Measurements from ENCODE around the gene VIPAS39.

The VIPAS39 gene

DNA sequence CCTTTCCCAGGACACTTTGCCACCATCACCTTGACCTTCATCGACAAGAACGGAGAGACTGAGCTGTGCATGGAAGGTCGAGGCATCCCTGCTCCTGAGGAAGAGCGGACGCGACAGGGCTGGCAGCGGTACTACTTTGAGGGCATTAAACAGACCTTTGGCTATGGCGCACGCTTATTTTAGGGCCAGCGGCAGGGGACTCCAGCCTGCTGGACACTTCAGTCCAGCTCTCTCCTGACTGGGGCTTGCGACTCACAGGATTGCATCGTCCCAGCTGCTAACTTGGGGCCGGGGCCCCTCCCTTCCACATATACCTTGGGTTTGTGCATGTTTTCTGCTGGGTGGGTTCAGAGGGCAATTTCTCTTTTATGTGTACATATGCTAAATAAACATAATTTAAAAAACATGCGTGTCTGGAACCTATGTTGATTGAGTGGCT, 11.7 kb upstream of the VIPAS39 start:
- no peak overlapping the region for H3K4me3 ChIP-seq (ENCODE audit: low read depth in 1 of 2, low read length in 2 of 2)
- H3K36me3 ChIP-seq (ENCODE audit: insufficient read depth, low read length): peaks cover 51% of the 10 kb centered on the region
- no peaks in the 10 kb centered on the region for H3K4me1 ChIP-seq (ENCODE audit: insufficient read depth, low read length)
- H3K9me3 ChIP-seq (ENCODE audit: low read length): no peaks in the 10 kb centered on the region
- H3K9ac ChIP-seq (ENCODE audit: low read length): no peak overlapping the region
- no peak overlapping the region for H3K27ac ChIP-seq (ENCODE audit: low read depth, low read length)
- H3K27me3 ChIP-seq (ENCODE audit: control insufficient read depth in 1 of 2, insufficient read depth in 2 of 2, low read length in 2 of 2): no peaks in the 10 kb centered on the region

GRCh38 chr14:77467801-77468200, 10.4 kb upstream of the VIPAS39 start:
- H3K4me3 ChIP-seq (ENCODE audit: low read depth in 1 of 2, low read length in 2 of 2): no peak overlapping the region
- no peaks in the 10 kb centered on the region for H3K4me1 ChIP-seq (ENCODE audit: insufficient read depth, low read length)
- H3K36me3 ChIP-seq (ENCODE audit: insufficient read depth, low read length): peaks cover 64% of the 10 kb centered on the region
- H3K27ac ChIP-seq (ENCODE audit: low read depth, low read length): no peak overlapping the region
- no peak overlapping the region for H3K9ac ChIP-seq (ENCODE audit: low read length)
- H3K9me3 ChIP-seq (ENCODE audit: low read length): no peaks in the 10 kb centered on the region
- no peaks in the 10 kb centered on the region for H3K27me3 ChIP-seq (ENCODE audit: control insufficient read depth in 1 of 2, insufficient read depth in 2 of 2, low read length in 2 of 2)

GRCh38 chr14:77459072-77459723, 1.8 kb upstream of the VIPAS39 start:
- Histone ChIP-seq H3K4me1 (ENCODE audit: insufficient read depth, low read length) (peaks cover 31% of the 10 kb centered on the region), H3K27me3 (ENCODE audit: control insufficient read depth in 1 of 2, insufficient read depth in 2 of 2, low read length in 2 of 2) (no peaks in the 10 kb centered on the region), H3K9me3 (ENCODE audit: low read length) (no peaks in the 10 kb centered on the region), H3K9ac (ENCODE audit: low read length) (peak overlapping the region; percentile 98), H3K27ac (ENCODE audit: low read depth, low read length) (peak overlapping the region; percentile 97), H3K36me3 (ENCODE audit: insufficient read depth, low read length) (peaks cover 46% of the 10 kb centered on the region), H3K4me3 (ENCODE audit: low read depth in 1 of 2, low read length in 2 of 2) (peak overlapping the region; percentile 92 to 100)

GRCh38 chr14:77458249-77458950, 999 bp upstream of the VIPAS39 start:
- H3K4me1 ChIP-seq (ENCODE audit: insufficient read depth, low read length): peaks cover 31% of the 10 kb centered on the region
- H3K9me3 ChIP-seq (ENCODE audit: low read length): no peaks in the 10 kb centered on the region
- H3K9ac ChIP-seq (ENCODE audit: low read length): peak overlapping the region; percentile 98
- no peaks in the 10 kb centered on the region for H3K27me3 ChIP-seq (ENCODE audit: control insufficient read depth in 1 of 2, insufficient read depth in 2 of 2, low read length in 2 of 2)
- H3K4me3 ChIP-seq (ENCODE audit: low read depth in 1 of 2, low read length in 2 of 2): peak overlapping the region; percentile 92 to 100
- peaks cover 39% of the 10 kb centered on the region for H3K36me3 ChIP-seq (ENCODE audit: insufficient read depth, low read length)
- peak overlapping the region; percentile 97 for H3K27ac ChIP-seq (ENCODE audit: low read depth, low read length)

DNA sequence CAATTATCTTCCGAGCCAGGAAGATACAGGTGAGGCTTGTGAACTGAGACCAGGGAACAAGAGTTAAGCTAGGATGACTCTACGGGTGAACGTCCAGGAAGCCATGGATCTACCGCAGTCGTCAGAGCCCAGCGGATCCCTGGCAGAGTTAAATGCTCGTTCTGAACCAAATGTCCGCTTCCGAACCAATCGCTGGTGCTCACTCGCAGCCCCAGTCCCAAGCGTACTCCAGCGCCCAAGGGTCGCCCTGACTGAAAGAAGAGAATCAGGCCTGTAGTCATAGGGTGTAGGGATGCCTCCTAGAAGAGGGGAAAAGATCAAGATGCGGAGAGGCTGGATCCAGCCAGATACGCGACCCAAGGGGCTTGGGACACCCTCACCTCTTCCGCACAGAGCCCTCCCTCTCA, 283 bp downstream of the VIPAS39 start:
- H3K9me3 ChIP-seq (ENCODE audit: low read length): no peaks in the 10 kb centered on the region
- H3K9ac ChIP-seq (ENCODE audit: low read length): peak overlapping the region; percentile 98
- no peaks in the 10 kb centered on the region for H3K27me3 ChIP-seq (ENCODE audit: control insufficient read depth in 1 of 2, insufficient read depth in 2 of 2, low read length in 2 of 2)
- peak overlapping the region; percentile 80 for H3K27ac ChIP-seq (ENCODE audit: low read depth, low read length)
- H3K4me1 ChIP-seq (ENCODE audit: insufficient read depth, low read length): peaks cover 31% of the 10 kb centered on the region
- peaks cover 35% of the 10 kb centered on the region for H3K36me3 ChIP-seq (ENCODE audit: insufficient read depth, low read length)
- H3K4me3 ChIP-seq (ENCODE audit: low read depth in 1 of 2, low read length in 2 of 2): peak overlapping the region; percentile 79 to 100

DNA sequence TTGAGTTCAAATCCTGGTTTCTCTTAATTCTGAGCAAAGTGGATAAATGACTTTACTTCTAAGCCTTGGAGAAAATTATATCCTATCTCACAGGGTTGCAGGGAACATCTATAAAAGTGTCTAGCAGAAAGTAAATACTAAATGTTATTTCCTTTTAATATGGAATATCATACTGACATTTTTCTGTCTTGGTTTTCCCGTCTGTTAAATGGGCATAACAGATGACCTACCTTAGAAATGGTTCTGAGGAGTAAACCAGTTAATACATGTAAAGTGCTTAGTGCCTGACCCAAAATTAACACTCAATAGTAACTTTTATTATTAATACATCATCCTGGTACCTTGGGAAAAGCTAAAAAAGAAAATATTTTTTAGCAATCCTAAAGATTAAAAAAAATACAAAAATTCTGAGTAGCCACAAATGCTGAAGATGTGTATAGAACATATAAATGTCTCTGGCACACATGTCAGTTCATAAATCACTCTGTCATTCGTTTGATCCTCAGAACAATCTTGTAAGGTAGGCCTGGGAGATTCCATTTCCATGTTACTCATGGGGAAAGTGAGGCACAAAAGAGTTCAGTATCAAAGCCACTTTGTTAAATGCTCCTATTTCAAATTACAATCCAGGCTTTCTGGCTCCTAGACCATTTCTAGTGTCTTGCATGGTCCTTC, 1.3 kb downstream of the VIPAS39 start:
- Histone ChIP-seq H3K27me3 (ENCODE audit: control insufficient read depth in 1 of 2, insufficient read depth in 2 of 2, low read length in 2 of 2) (no peaks in the 10 kb centered on the region), H3K9me3 (ENCODE audit: low read length) (no peaks in the 10 kb centered on the region), H3K9ac (ENCODE audit: low read length) (no peak overlapping the region), H3K36me3 (ENCODE audit: insufficient read depth, low read length) (peaks cover 34% of the 10 kb centered on the region), H3K4me1 (ENCODE audit: insufficient read depth, low read length) (peaks cover 31% of the 10 kb centered on the region), H3K4me3 (ENCODE audit: low read depth in 1 of 2, low read length in 2 of 2) (peak overlapping the region in 1 of 2 donors; percentile 100), H3K27ac (ENCODE audit: low read depth, low read length) (no peak overlapping the region)

GRCh38 chr14:77442196-77442595, 15.2 kb downstream of the VIPAS39 start:
- no peak overlapping the region for H3K27ac ChIP-seq (ENCODE audit: low read depth, low read length)
- no peak overlapping the region for H3K4me3 ChIP-seq (ENCODE audit: low read depth in 1 of 2, low read length in 2 of 2)
- no peaks in the 10 kb centered on the region for H3K27me3 ChIP-seq (ENCODE audit: control insufficient read depth in 1 of 2, insufficient read depth in 2 of 2, low read length in 2 of 2)
- peaks cover 43% of the 10 kb centered on the region for H3K36me3 ChIP-seq (ENCODE audit: insufficient read depth, low read length)
- H3K4me1 ChIP-seq (ENCODE audit: insufficient read depth, low read length): no peaks in the 10 kb centered on the region
- no peaks in the 10 kb centered on the region for H3K9me3 ChIP-seq (ENCODE audit: low read length)
- H3K9ac ChIP-seq (ENCODE audit: low read length): no peak overlapping the region

DNA sequence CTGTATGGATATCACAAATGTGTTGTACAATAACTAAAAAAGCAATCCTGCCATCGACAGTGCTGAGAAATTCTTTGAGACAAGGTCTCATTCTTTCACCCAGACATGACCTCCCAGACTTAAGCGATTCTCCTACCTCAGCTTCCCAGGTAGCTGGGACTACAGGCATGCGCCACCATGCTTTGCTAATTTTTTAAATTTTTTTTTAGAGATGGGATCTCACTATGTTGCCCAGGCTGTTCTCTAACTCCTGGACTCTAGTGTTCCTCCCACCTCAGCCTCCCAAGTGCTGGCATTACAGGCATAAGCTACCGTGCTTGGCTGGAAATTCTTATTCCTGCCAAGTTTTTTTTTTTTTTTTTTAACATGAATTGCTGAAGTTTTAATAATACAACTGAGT, 17.5 kb downstream of the VIPAS39 start:
- peaks cover 52% of the 10 kb centered on the region for H3K36me3 ChIP-seq (ENCODE audit: insufficient read depth, low read length)
- H3K27ac ChIP-seq (ENCODE audit: low read depth, low read length): no peak overlapping the region
- H3K9me3 ChIP-seq (ENCODE audit: low read length): no peaks in the 10 kb centered on the region
- no peaks in the 10 kb centered on the region for H3K27me3 ChIP-seq (ENCODE audit: control insufficient read depth in 1 of 2, insufficient read depth in 2 of 2, low read length in 2 of 2)
- H3K4me1 ChIP-seq (ENCODE audit: insufficient read depth, low read length): no peaks in the 10 kb centered on the region
- H3K9ac ChIP-seq (ENCODE audit: low read length): no peak overlapping the region
- H3K4me3 ChIP-seq (ENCODE audit: low read depth in 1 of 2, low read length in 2 of 2): no peak overlapping the region

DNA sequence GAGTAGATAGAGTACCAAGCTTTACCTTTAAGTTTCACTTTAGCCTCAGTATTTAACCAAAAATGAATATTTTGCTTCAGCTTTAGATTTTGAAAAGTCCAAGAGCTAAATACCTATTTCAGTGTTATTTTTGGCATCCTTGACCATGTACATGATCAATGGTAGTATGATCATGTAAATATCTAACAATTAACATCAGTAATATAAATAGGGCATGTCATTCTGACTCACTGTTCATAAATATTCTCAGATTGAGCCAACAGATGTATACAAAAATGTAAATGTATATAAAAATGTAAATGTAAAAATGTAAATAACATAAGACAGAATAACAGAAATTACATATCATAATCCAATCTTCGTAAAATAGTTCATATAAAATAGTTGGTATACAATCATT, 18.8 kb downstream of the VIPAS39 start:
- H3K36me3 ChIP-seq (ENCODE audit: insufficient read depth, low read length): peaks cover 57% of the 10 kb centered on the region

DNA sequence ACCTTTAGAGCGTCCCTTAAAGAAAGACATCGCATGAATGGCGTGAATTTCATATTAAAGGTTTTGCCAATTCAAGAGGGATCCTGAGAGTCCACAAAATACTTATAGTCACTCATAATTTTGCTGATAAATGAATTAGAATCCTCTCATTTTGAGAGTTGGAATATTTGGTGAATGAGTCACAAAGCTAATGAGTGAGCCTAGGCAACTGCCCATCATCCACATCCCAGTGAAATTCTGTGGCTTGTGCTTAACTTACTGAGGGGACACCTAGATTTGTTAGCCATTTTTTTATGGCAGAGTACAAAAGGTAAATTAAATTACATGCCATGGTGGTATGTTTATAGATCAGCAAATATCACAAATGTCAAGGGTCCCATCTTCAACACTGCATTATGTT, 21.4 kb downstream of the VIPAS39 start:
- peaks cover 41% of the 10 kb centered on the region for H3K36me3 ChIP-seq (ENCODE audit: insufficient read depth, low read length)
- no peaks in the 10 kb centered on the region for H3K27me3 ChIP-seq (ENCODE audit: control insufficient read depth in 1 of 2, insufficient read depth in 2 of 2, low read length in 2 of 2)
- H3K9me3 ChIP-seq (ENCODE audit: low read length): no peaks in the 10 kb centered on the region
- no peak overlapping the region for H3K27ac ChIP-seq (ENCODE audit: low read depth, low read length)
- H3K4me1 ChIP-seq (ENCODE audit: insufficient read depth, low read length): no peaks in the 10 kb centered on the region
- H3K4me3 ChIP-seq (ENCODE audit: low read depth in 1 of 2, low read length in 2 of 2): no peak overlapping the region
- H3K9ac ChIP-seq (ENCODE audit: low read length): no peak overlapping the region

More for the DNA sequence above, 18.8 kb downstream of the VIPAS39 start:
- Histone ChIP-seq H3K27me3 (ENCODE audit: control insufficient read depth in 1 of 2, insufficient read depth in 2 of 2, low read length in 2 of 2) (no peaks in the 10 kb centered on the region), H3K27ac (ENCODE audit: low read depth, low read length) (no peak overlapping the region), H3K9me3 (ENCODE audit: low read length) (no peaks in the 10 kb centered on the region), H3K4me3 (ENCODE audit: low read depth in 1 of 2, low read length in 2 of 2) (no peak overlapping the region), H3K9ac (ENCODE audit: low read length) (no peak overlapping the region), H3K4me1 (ENCODE audit: insufficient read depth, low read length) (no peaks in the 10 kb centered on the region)

- Histone ChIP-seq H3K9ac (ENCODE audit: low read length) (no peak overlapping the region), H3K27me3 (ENCODE audit: control insufficient read depth in 1 of 2, insufficient read depth in 2 of 2, low read length in 2 of 2) (no peaks in the 10 kb centered on the region), H3K27ac (ENCODE audit: low read depth, low read length) (no peak overlapping the region), H3K9me3 (ENCODE audit: low read length) (no peaks in the 10 kb centered on the region), H3K4me1 (ENCODE audit: insufficient read depth, low read length) (no peaks in the 10 kb centered on the region), H3K36me3 (ENCODE audit: insufficient read depth, low read length) (peaks cover 56% of the 10 kb centered on the region), H3K4me3 (ENCODE audit: low read depth in 1 of 2, low read length in 2 of 2) (no peak overlapping the region)
These were observed 31.0 kb downstream of the VIPAS39 start for GRCh38 chr14:77426396-77426795.

All from muscle layer of colon (tissue), 2 donors.